Keratinocyte (primary cell): ENCODE data around the gene UBA6. TPM values are rescaled to one million over a fixed set of nuclear protein-coding genes. Genes with fewer than 3 reads are reported as not detected.

ENCODE experiments used
- DNase-seq: peaks from one replicate; pipeline ENCODE4 v3.0.0-alpha.2; 2011; ENCODE audit warnings: low read depth, missing footprints, low spot score
- FAIRE-seq: peaks from 2 replicates; lab custom pipeline; 2011; peaks lifted over from hg19 to GRCh38; lab: Jason Lieb, UNC
- H2AFZ ChIP-seq: 2 replicates; pipeline ENCODE4 v1.6.0; 2012; ENCODE audit warnings: low read length, control low read depth, inconsistent platforms; ENCODE audit not compliant: control insufficient read depth
- H3K27ac ChIP-seq: 2 replicates; pipeline ENCODE4 v1.5.1; 2011; ENCODE audit warnings: low read length; ENCODE audit not compliant: control insufficient read depth, insufficient read depth
- H3K27me3 ChIP-seq: 3 replicates; pipeline ENCODE4 v1.6.0; 2011; ENCODE audit warnings: low read length; ENCODE audit not compliant: control insufficient read depth, insufficient read depth; ENCODE audit errors: extremely low read depth
- H3K36me3 ChIP-seq, 2 experiments: 2 replicates in 1 of 2; 3 replicates in 1 of 2; pipeline ENCODE4 v1.5.1; 2011; ENCODE audit warnings: low read length in 2 of 2, mild to moderate bottlenecking in 1 of 2; ENCODE audit not compliant: control insufficient read depth in 2 of 2, insufficient read depth in 2 of 2; ENCODE audit errors: extremely low read depth in 1 of 2
- H3K4me1 ChIP-seq: 3 replicates; pipeline ENCODE4 v1.5.1; 2011; ENCODE audit warnings: low read length; ENCODE audit not compliant: control insufficient read depth, insufficient read depth; ENCODE audit errors: extremely low read depth
- H3K4me2 ChIP-seq: 3 replicates; pipeline ENCODE4 v1.6.0; 2011; ENCODE audit warnings: low read depth, low read length; ENCODE audit not compliant: control insufficient read depth, insufficient read depth; ENCODE audit errors: extremely low read depth
- H3K4me3 ChIP-seq, 3 experiments: fragments of 200-600 bp in 1 of 3; sonication (generic) in 1 of 3; 2 replicates in 2 of 3; 3 replicates in 1 of 3; pipeline ENCODE4 v1.5.1; 2011 to 2016; ENCODE audit warnings: low read length in 3 of 3, mild to moderate bottlenecking in 3 of 3, control low read depth in 2 of 3, inconsistent platforms in 1 of 3, low read depth in 1 of 3, mixed read lengths in 1 of 3, mixed run types in 1 of 3, moderate library complexity in 1 of 3; ENCODE audit not compliant: control insufficient read depth in 2 of 3, insufficient read depth in 2 of 3; ENCODE audit errors: extremely low read depth in 1 of 3
- H3K79me2 ChIP-seq: 2 replicates; pipeline ENCODE4 v1.6.0; 2012; ENCODE audit warnings: low read length; ENCODE audit not compliant: control insufficient read depth, insufficient read depth
- H3K9ac ChIP-seq: 3 replicates; pipeline ENCODE4 v1.6.0; 2011; ENCODE audit warnings: low read length; ENCODE audit not compliant: control insufficient read depth, insufficient read depth; ENCODE audit errors: extremely low read depth
- H3K9me1 ChIP-seq: 3 replicates; pipeline ENCODE4 v1.6.0; 2011; ENCODE audit warnings: low read length; ENCODE audit not compliant: control insufficient read depth, insufficient read depth; ENCODE audit errors: extremely low read depth
- H3K9me3 ChIP-seq: 2 replicates; pipeline ENCODE4 v1.5.1; 2012; ENCODE audit warnings: low read depth, low read length; ENCODE audit not compliant: control insufficient read depth
- H4K20me1 ChIP-seq: 3 replicates; pipeline ENCODE4 v1.6.0; 2011; ENCODE audit warnings: low read length; ENCODE audit not compliant: control insufficient read depth, insufficient read depth; ENCODE audit errors: extremely low read depth
- EZH2 ChIP-seq: IDR thresholded peaks from one replicate; pipeline ENCODE4 v1.6.1; 2012; ENCODE audit warnings: inconsistent platforms, mild to moderate bottlenecking, low read length, moderate library complexity
- dilution Hi-C: fragments of 300-500 bp; cut with MboI; formaldehyde crosslinking; loops from one replicate; pipeline ENCODE4 v1.7.0; 2020; ENCODE audit warnings: low sequenced_read_pairs; ENCODE audit not compliant: extremely low pct_ligation_motif_present
- polyA plus RNA-seq, 5 experiments: library from polyadenylated mRNA; depleted of rRNA in 3 of 5; stranded (reverse) in 3 of 5; stranded (forward) in 1 of 5; unstranded in 1 of 5; fragments of >200 nt; gene quantifications; 1 replicate in 1 of 5; 2 replicates in 3 of 5; 3 replicates in 1 of 5; pipeline versions ENCODE4 v1.2.1 to v1.2.3, GENCODE V29; 2011 to 2012; ENCODE audit warnings: missing spikeins in 2 of 5, low read depth in 1 of 5, low replicate concordance in 1 of 5
- TF ChIP-seq, protein P1 (sequence below), 3 experiments: IDR thresholded peaks in 1 of 3; conservative IDR thresholded peaks in 1 of 3; optimal IDR thresholded peaks in 1 of 3; 2 replicates in 2 of 3; 3 replicates in 1 of 3; pipeline versions ENCODE3 to v1.5.1; 2011; ENCODE audit warnings: low read length in 3 of 3, mild to moderate bottlenecking in 3 of 3, moderate library complexity in 2 of 3, control low read depth in 1 of 3, inconsistent platforms in 1 of 3; ENCODE audit not compliant: insufficient read depth in 2 of 3; ENCODE audit errors: extremely low read depth in 1 of 3

The UBA6 gene
- polyA plus RNA-seq, 1 donor (not counting 4 experiments of a cell fraction or from before 2014, with no cell fraction given): 221 TPM

DNA sequence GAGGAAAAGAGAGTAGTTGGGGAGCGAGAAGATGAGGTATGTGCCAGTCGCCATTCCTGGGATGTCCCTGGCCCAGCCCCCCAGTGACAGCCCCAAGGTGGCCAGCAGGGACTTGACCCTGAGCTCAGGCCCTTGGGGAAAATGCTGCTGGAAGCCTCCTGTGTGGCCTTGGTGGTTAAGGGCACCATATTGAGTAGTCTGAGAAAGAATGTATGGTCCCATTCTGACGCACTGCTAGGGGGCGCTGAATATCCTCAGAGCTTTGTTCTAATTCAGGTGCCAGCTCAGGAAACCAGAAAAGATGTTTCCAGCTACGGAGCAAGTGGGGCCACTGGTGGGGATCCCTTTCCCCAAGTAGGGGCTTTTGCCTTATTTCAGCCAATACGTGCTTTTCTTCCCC lies 14.0 kb upstream of the UBA6 start:
- FAIRE-seq: no peak
- H3K4me1 ChIP-seq: peaks cover 31% of the 10 kb centered on the region
- H3K79me2 ChIP-seq: peaks cover 35% of the 10 kb centered on the region
- dilution Hi-C loops: no loop called here
- H3K36me3 ChIP-seq: peaks cover 5 to 16% of the 10 kb centered on the region in 2 experiments
- H4K20me1 ChIP-seq: no peaks in the 10 kb centered on the region
- no peak overlapping the region for H3K4me3 ChIP-seq
- H3K4me2 ChIP-seq: no peak overlapping the region
- TF ChIP-seq EZH2: no peak
- TF ChIP-seq, protein P1, sequence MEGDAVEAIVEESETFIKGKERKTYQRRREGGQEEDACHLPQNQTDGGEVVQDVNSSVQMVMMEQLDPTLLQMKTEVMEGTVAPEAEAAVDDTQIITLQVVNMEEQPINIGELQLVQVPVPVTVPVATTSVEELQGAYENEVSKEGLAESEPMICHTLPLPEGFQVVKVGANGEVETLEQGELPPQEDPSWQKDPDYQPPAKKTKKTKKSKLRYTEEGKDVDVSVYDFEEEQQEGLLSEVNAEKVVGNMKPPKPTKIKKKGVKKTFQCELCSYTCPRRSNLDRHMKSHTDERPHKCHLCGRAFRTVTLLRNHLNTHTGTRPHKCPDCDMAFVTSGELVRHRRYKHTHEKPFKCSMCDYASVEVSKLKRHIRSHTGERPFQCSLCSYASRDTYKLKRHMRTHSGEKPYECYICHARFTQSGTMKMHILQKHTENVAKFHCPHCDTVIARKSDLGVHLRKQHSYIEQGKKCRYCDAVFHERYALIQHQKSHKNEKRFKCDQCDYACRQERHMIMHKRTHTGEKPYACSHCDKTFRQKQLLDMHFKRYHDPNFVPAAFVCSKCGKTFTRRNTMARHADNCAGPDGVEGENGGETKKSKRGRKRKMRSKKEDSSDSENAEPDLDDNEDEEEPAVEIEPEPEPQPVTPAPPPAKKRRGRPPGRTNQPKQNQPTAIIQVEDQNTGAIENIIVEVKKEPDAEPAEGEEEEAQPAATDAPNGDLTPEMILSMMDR (optimal IDR thresholded peaks at IDR 0.05 in 1 of 3, IDR thresholded peaks at IDR 0.05 in 1 of 3, conservative IDR thresholded peaks at IDR 0.05 in 1 of 3; ENCODE audit: extremely low read depth in 1 of 3, insufficient read depth in 2 of 3, low read length in 3 of 3): no peak
- no peaks in the 10 kb centered on the region for H3K9me3 ChIP-seq
- H2AFZ ChIP-seq: no peak overlapping the region
- H3K9ac ChIP-seq: no peak overlapping the region
- H3K27me3 ChIP-seq: no peaks in the 10 kb centered on the region
- H3K9me1 ChIP-seq: no peaks in the 10 kb centered on the region
- DNase-seq: no peak
- H3K27ac ChIP-seq: no peak overlapping the region

DNA sequence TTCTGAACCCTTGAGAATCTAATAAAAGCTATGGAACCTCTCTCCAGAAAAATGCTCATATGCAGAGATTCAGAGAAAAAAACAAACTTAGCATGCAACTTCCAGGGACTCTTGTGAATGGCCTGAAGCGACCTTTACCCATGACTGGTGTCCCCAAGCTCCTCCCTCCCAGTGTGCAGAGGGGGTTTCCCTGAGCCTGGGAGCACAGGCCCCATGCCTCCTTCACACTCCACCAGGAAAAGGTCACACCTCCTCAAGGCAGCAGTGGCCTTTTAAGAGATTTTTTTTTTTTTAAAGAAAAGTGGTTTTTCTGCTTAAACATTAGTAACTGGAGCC lies 13.3 kb upstream of the UBA6 start:
- Histone ChIP-seq H3K79me2 (peaks cover 40% of the 10 kb centered on the region), H2AFZ (no peak overlapping the region), H3K9ac (peak overlapping the region; percentile 26), H3K4me3 (no peak overlapping the region), H3K27ac (peak overlapping the region; percentile 81), H3K4me1 (peaks cover 31% of the 10 kb centered on the region), H3K9me1 (no peaks in the 10 kb centered on the region), H3K4me2 (peak overlapping the region; percentile 57), H3K27me3 (no peaks in the 10 kb centered on the region), H4K20me1 (no peaks in the 10 kb centered on the region), H3K9me3 (no peaks in the 10 kb centered on the region), H3K36me3 (peaks cover 3 to 16% of the 10 kb centered on the region in 2 experiments)
- dilution Hi-C loops: no loop called here
- FAIRE-seq (no peak), DNase-seq (no peak)
- TF ChIP-seq, protein P1 (optimal IDR thresholded peaks at IDR 0.05 in 1 of 3, IDR thresholded peaks at IDR 0.05 in 1 of 3, conservative IDR thresholded peaks at IDR 0.05 in 1 of 3; ENCODE audit: extremely low read depth in 1 of 3, insufficient read depth in 2 of 3, low read length in 3 of 3): no peak
- no peak for TF ChIP-seq EZH2
